Measurements from ENCODE around the gene HPS5. TPM values are rescaled to one million over a fixed set of nuclear protein-coding genes. Genes with fewer than 3 reads are reported as not detected.

HPS5 gene
- total and polyA plus RNA-seq, 2 of the 4 experiments (the other 2 are of a cell fraction) = 7.9 to 28.3 TPM

DNA sequence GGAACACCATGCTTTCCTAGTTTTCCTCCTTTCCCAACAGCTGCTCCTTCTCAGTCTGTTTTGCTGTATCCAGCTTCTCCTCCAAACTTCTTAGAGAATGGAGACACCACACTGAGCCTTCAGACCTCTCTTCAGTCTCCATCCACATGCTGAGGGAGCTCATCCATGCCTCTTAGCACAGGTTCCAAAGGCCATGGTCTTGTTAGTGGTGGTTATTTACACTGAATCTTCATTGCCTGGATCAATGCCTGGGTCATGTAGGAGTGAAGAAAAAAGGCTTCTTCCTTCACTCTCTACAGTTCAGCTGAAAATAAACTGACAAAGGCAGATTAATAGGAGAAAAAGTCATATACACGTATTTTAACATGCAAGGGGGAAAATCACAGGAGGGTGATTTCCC, 82.3 kb downstream of the HPS5 start:
- no peaks in the 10 kb centered on the region for H3K36me3 ChIP-seq (ENCODE audit: control insufficient read depth, insufficient read depth, low read length)
- H3K4me3 ChIP-seq (ENCODE audit: insufficient read depth, low read depth, low read length) = no peak overlapping the region
- H3K56ac ChIP-seq (ENCODE audit: extremely low read depth, insufficient read depth, low read length) = no peak overlapping the region
- no peak overlapping the region for H4K5ac ChIP-seq (ENCODE audit: low read depth, low read length)
- H3K14ac ChIP-seq (replicated peaks; ENCODE audit: low read depth, low read length) = no peak overlapping the region
- no peak overlapping the region for H2BK15ac ChIP-seq (ENCODE audit: low read depth, low read length)
- no peak overlapping the region for H2BK20ac ChIP-seq (ENCODE audit: low read depth, low read length)
- no peaks in the 10 kb centered on the region for H4K20me1 ChIP-seq (ENCODE audit: insufficient read depth, low read length)
- in situ Hi-C loops (cut with MboI; ENCODE audit: low sequenced_read_pairs) = no loop called here
- no peak overlapping the region for H4K8ac ChIP-seq (ENCODE audit: low read depth in 2 of 2, low read length in 2 of 2)
- H2AK5ac ChIP-seq (ENCODE audit: low read depth, low read length) = no peak overlapping the region
- no peaks in the 10 kb centered on the region for H3K9me1 ChIP-seq (ENCODE audit: insufficient read depth, low read length)
- H3K27ac ChIP-seq (ENCODE audit: insufficient read depth, low read length) = no peak overlapping the region
- H2BK120ac ChIP-seq (ENCODE audit: low read depth, low read length) = no peak overlapping the region
- intact Hi-C loops (cut with micrococcal nuclease) = loop anchor here (5.0 kb wide), 3 partner anchors 158 to 493 kb away; partner anchors contain the start of gene TSG101
- no peak overlapping the region for H3K18ac ChIP-seq (ENCODE audit: low read depth, low read length)
- no peaks in the 10 kb centered on the region for H3K4me1 ChIP-seq (ENCODE audit: control insufficient read depth, insufficient read depth, low read length)
- no peak overlapping the region for H3K23ac ChIP-seq (ENCODE audit: low read depth, low read length)
- H3K9me3 ChIP-seq (ENCODE audit: control insufficient read depth, insufficient read depth, low read length) = no peaks in the 10 kb centered on the region
- no peak for TF ChIP-seq CTCF (conservative IDR thresholded peaks at IDR 0.05; ENCODE audit: low read depth, low read length)
- TF ChIP-seq MAFK (IDR thresholded peaks at IDR 0.05; ENCODE audit: low read depth, low read length) = no peak
- TF ChIP-seq, protein P1, sequence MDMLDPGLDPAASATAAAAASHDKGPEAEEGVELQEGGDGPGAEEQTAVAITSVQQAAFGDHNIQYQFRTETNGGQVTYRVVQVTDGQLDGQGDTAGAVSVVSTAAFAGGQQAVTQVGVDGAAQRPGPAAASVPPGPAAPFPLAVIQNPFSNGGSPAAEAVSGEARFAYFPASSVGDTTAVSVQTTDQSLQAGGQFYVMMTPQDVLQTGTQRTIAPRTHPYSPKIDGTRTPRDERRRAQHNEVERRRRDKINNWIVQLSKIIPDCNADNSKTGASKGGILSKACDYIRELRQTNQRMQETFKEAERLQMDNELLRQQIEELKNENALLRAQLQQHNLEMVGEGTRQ (IDR thresholded peaks at IDR 0.05; ENCODE audit: low read depth, low read length) = no peak
- TF ChIP-seq FOS (IDR thresholded peaks at IDR 0.05; ENCODE audit: low read depth, low read length) = no peak
- no peak for TF ChIP-seq RAD21 (IDR thresholded peaks at IDR 0.05; ENCODE audit: low read length)
- TF ChIP-seq CHD1 (IDR thresholded peaks at IDR 0.05; ENCODE audit: low read depth, low read length) = no peak
- no peak for TF ChIP-seq SMC3 (IDR thresholded peaks at IDR 0.05; ENCODE audit: low read depth, low read length)
- TF ChIP-seq MXI1 (IDR thresholded peaks at IDR 0.05; ENCODE audit: borderline replicate concordance, low read depth, low read length) = no peak
- TF ChIP-seq MAZ (IDR thresholded peaks at IDR 0.05; ENCODE audit: borderline replicate concordance, low read depth, low read length) = no peak
- WGBS, 2 experiments (ENCODE audit: extremely low coverage in 2 of 2, insufficient read length in 1 of 2) = no CpG with 5 or more reads among the region's 1 CpG
- H2BK5ac ChIP-seq (ENCODE audit: low read depth, low read length, poor library complexity, severe bottlenecking) = no peak overlapping the region
- no TSS peak for BruUV-seq (replicated peaks)
- no peak overlapping the region for H4K91ac ChIP-seq (ENCODE audit: insufficient read depth, low read depth, low read length)
- H3K4me2 ChIP-seq (ENCODE audit: low read depth, low read length) = no peak overlapping the region
- no peak overlapping the region for H3K9ac ChIP-seq (ENCODE audit: low read depth, low read length)
- no peak for ATAC-seq (ENCODE audit: low read depth)
- no peak overlapping the region for H2AFZ ChIP-seq (replicated peaks; ENCODE audit: low read length, poor library complexity)
- H3K79me1 ChIP-seq (ENCODE audit: low read depth in 1 of 2, low read length in 2 of 2) = no peaks in the 10 kb centered on the region
- H2AK9ac ChIP-seq (replicated peaks; ENCODE audit: low read depth, low read length, poor library complexity) = no peak overlapping the region
- H3K4ac ChIP-seq (ENCODE audit: low read depth, low read length) = no peak overlapping the region
- POLR2A ChIA-PET (ENCODE audit: unreplicated experiment) = no interaction called here
- H3K27me3 ChIP-seq (ENCODE audit: control insufficient read depth, insufficient read depth, low read length) = peaks cover 7% of the 10 kb centered on the region
- CTCF ChIA-PET = no interaction called here
- dilution Hi-C loops (cut with HindIII; ENCODE audit: low sequenced_read_pairs, unreplicated experiment) = no loop called here
- DNase-seq = no peak
